GM19099 (cell line): ENCODE results near the gene MEFV.
A peak's percentile ranks its signal among the peaks of the same experiment; 100 is the strongest.

ENCODE experiments used
- POLR2A ChIP-seq: IDR thresholded peaks from 3 replicates; pipeline ENCODE4 v1.6.1; 2011; ENCODE audit warnings: low read depth; ENCODE audit not compliant: insufficient read length; ENCODE audit errors: extremely low read depth

The MEFV gene

GRCh38 chr16:3256146-3256865 is at the start of gene MEFV:
Gene MEFV (minus strand): TSS chr16:3256633. CDS start chr16:3256587, 46 bp downstream.
- no peak for TF ChIP-seq POLR2A

GRCh38 chr16:3306078-3306477 is 49.6 kb upstream of the MEFV start:
- TF ChIP-seq POLR2A: no peak

- peak; percentile 95 for TF ChIP-seq POLR2A
These were observed 49.0 kb upstream of the MEFV start, which contains the start of the genes TIGD7 and ZNF75A for GRCh38 chr16:3305109-3306068. Gene TIGD7 (minus strand): TSS chr16:3305430. CDS start chr16:3300614, 4,816 bp downstream. Gene ZNF75A (plus strand): TSS chr16:3305497. CDS start chr16:3308429, 2,932 bp downstream.

- TF ChIP-seq POLR2A: no peak
These were observed 47.9 kb upstream of the MEFV start for GRCh38 chr16:3304370-3304769.

- TF ChIP-seq POLR2A: no peak
These were observed 39.4 kb upstream of the MEFV start for GRCh38 chr16:3295783-3296182.

- no peak for TF ChIP-seq POLR2A
These were observed 38.8 kb upstream of the MEFV start for GRCh38 chr16:3295209-3295608.

- TF ChIP-seq POLR2A: no peak
These were observed 36.2 kb upstream of the MEFV start for GRCh38 chr16:3292604-3293003.

- TF ChIP-seq POLR2A: no peak
These were observed 33.7 kb upstream of the MEFV start for GRCh38 chr16:3289998-3290673.

- no peak for TF ChIP-seq POLR2A
These were observed 28.7 kb upstream of the MEFV start for GRCh38 chr16:3285131-3285530.

- TF ChIP-seq POLR2A: no peak
These were observed 27.4 kb upstream of the MEFV start for GRCh38 chr16:3283543-3284447.

- peak; percentile 64 for TF ChIP-seq POLR2A
These were observed 26.5 kb upstream of the MEFV start, which contains the start of gene ZNF263 for GRCh38 chr16:3282730-3283542. Gene ZNF263 (plus strand): TSS chr16:3283491. CDS start chr16:3283819, 328 bp downstream.

GRCh38 chr16:3282103-3282729 is 25.8 kb upstream of the MEFV start:
- no peak for TF ChIP-seq POLR2A

GRCh38 chr16:3281222-3281820 is 24.9 kb upstream of the MEFV start:
- TF ChIP-seq POLR2A: no peak

- no peak for TF ChIP-seq POLR2A
These were observed 20.2 kb upstream of the MEFV start for GRCh38 chr16:3276679-3277078.
